ENCODE results near the gene RRN3.
"Not testable (repeated sequence)": the region's sequence is repeated elsewhere in the genome, so short reads cannot be mapped to it uniquely, and the experiment has no call there.

Gene RRN3

DNA sequence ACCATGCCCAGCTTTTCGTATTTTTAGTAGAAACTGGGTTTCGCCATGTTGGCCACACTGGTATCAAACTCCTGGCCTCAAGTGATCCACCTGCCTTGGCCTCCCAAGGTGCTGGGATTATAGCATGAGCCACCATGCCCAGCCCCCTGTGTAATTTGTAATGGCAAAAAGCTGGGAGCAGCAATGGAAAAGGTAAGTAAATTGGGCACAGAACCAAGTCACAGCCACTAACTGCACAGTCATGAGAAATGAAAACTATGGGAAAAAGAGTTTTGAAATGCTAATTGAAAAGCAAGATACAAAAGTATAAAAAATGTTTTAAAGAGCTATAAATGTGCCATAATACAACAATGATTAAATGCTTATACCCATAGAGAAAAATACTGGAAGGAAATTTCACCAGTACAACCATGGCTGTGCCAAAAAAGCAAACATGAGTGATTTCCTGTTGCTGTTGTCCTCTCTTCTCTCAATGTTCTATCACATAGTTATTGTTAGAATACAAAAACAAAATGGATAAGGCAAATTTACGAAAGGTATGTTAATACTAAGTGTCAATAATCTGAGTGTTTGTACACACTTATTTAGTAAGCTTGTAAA lies 44.4 kb downstream of the RRN3 start:
- no peak for DNase-seq

DNA sequence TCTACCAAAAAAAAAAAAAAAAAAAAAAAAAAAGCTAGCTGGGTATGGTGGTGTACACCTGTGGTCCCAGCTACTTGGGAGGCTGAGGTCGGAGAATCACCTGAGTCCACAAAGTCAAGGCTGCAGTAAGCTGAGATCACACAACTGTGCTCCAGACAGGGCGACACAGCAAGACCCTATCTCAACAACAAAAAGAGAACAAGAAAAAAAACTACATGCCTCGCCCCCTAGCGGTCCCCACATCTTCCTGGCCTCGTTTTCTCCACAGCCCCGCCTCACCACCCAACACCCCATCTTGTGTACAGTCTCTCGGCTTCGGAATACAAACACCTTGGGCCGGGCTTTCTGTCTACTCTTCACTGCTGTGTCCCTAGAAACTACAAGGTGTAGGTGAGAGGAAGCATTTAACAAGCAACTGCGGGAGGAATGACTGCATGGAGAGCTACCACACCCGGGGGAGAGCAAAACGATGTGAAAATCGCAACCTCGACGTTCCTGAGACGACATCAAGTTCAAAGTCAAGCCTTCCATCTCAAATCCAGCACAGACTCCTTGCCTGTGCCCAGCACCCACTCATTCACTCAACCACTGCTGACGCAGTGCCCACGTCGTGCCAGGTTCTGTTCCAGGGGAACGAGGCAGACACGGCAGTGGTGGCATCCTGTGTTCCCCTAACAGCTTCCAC lies 47.2 kb downstream of the RRN3 start:
- DNase-seq = no peak

DNA sequence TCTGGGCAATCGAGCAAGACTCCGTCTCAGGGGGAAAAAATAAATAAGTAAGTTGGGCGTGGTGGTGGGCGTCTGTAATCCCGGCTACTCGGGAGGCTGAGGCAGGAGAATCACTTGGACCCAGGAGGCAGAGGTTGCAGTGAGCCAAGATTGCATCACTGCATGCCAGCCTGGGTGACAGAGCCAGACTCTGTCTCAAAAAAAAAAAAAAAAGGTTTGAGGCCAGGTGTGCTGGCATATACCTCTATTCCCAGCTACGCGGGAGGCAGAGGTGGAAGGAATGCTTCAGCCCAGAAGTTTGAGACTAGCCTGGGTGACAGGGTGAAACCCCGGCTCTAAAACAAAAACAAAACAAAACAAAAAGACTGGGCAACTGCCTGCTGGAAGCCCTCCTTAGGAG lies 48.8 kb downstream of the RRN3 start:
- DNase-seq = not testable (repeated sequence)

DNA sequence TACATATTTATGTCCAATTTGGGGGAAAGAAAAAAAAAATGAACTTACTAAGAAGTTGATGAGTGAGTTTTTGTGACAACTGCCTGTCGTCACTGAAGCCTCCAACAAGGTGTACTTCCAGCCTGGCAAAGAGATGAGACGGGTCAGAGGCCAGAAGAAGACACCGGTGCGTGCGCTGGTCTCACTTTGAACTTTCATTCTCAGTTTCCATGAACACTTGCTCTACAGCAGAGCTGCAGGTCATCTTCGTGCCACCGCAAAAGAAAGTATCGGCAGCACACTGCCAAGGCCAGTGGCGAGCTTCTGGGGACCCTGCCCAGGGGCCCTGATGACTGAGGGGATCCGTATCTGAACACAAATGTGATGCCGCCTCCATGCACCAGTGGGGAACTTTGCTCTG lies 49.8 kb downstream of the RRN3 start:
- DNase-seq = no peak

DNA sequence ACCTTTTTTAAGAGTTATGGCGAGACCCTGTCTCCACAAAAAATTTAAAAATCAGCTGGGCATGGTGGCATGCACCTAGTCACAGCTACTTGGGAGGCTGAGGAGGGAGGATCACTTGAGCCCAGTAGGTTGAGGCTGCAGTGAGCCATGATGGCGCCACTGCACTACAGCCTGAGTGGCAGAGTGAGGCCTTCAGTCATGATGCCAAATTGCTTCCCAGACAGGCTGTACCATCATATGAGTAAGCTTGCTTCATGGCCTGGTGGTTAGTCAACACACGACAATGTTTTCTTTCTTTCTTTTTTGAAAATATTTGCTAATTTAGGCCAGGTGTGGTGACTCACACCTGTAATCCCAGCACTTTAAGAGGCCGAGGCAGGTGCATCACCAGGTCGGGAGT lies 50.7 kb downstream of the RRN3 start:
- no peak for DNase-seq

DNA sequence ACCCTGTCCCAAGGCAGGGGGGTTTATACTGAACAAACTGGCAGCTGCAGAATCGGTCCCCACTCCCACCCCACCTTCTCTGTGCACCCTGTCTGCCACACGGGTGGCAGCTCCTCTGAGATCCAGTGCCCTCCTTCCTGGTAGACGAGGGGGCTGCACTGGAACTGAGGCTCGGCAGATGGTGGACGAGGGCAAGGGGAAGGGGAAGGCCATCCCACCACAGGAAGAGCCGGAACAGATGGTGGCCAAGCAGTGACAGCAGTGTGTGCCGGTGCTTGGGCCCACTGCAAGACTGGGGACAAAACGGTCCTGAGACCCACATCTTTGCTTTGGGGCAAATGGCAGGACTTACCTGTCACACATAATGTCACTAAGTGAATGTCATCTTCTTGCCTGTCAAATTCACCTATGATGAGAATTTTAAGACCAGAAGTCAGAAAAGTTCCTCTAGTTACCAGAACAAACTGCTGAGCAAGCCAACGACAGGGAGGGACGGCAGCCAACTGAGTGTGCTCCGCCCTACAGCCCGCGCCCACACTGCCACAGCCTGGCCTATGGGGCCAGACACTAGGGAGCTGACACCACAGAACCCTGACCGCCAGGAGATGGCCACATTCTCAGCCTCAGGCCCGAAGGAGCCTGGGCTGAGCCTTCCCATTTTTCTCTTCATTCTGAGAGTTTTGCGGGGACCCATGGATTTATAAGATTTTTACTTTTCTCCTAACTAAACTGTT lies 52.6 kb downstream of the RRN3 start:
- DNase-seq = peak; percentile 84 to 85

DNA sequence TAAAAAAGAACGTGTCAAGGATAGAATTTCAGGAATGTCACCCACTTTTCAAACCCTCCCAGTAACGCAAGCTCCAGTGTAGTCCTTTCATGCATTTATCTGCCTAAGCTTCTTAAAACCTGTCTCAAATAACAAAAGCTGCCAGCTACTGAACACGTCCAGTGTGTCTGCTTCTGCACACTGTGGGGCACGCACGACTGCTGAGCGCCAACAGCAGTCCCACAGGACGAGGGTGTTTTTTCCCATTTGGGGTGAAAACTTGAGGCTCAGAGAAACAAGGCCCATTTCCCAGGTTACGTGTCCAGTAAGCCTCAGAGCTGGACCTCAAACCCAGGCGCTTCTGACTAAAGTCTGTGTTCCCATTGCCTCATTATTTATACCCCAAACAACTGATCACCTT lies 55.4 kb downstream of the RRN3 start:
- no peak for DNase-seq

DNA sequence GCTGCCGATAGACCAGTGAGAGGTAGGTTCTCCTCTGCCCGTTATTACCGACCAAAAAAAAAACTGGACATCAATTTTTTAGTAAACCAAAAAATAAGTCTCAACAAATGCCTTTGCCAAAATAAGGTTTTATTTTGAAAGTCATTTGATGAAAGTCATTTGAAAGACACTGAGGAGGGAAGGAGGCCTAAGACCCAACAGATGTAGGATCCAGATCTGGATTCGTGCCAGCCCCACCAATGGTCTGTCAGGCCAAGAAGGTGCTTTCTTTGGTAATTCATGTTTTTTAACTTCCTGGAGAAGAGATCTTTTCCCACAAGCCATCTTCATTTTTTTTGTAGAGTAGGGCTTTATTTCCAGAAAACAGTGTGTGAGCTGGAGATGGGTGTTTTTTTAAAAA lies 56.3 kb downstream of the RRN3 start:
- no peak for DNase-seq

DNA sequence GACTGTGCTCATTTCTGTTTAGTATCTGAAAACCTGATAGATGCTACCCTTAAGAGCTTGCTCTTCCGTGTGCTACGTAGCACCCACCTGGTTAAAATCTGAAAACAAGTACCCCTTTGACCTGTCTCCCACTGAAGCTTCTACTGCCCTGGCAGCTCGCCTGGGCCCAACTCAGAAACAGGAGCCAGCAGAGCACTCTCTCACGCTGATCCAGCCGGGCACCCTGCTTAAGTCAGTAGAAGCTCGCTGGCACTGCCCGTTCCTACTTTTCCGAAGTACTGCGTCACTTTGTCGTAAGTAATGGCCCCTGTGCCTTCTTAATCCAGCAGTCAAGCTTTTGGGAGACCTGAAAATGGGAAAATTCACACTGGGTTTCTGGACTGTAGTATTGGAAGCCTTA lies 57.1 kb downstream of the RRN3 start:
- DNase-seq = no peak

DNA sequence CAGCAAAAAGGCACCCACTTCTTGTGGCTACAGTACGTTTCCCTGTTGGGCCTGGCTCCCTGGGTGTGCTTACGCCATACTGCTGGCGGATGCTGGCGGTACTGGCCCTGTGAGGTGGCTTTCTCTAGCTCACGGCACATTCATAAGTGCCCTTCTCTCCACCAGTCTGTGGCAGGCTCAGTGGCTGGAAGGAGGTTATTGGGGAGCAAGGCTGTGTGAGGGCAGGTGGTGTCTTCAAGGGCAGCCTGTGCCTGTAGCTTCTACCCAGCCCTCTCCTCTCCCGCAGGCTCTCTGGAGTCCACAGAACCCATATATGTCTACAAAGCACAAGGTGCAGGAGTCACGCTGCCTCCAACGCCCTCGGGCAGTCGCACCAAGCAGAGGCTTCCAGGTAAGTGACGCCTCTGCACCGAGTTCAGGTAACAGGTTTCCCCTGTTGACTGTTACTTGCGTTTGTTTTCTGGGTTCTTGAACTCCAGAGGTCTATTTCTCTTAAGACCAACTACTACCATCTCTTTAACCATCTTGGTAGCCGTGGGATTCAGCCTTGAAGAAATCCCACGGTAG lies 58.8 kb downstream of the RRN3 start:
- DNase-seq = no peak

DNA sequence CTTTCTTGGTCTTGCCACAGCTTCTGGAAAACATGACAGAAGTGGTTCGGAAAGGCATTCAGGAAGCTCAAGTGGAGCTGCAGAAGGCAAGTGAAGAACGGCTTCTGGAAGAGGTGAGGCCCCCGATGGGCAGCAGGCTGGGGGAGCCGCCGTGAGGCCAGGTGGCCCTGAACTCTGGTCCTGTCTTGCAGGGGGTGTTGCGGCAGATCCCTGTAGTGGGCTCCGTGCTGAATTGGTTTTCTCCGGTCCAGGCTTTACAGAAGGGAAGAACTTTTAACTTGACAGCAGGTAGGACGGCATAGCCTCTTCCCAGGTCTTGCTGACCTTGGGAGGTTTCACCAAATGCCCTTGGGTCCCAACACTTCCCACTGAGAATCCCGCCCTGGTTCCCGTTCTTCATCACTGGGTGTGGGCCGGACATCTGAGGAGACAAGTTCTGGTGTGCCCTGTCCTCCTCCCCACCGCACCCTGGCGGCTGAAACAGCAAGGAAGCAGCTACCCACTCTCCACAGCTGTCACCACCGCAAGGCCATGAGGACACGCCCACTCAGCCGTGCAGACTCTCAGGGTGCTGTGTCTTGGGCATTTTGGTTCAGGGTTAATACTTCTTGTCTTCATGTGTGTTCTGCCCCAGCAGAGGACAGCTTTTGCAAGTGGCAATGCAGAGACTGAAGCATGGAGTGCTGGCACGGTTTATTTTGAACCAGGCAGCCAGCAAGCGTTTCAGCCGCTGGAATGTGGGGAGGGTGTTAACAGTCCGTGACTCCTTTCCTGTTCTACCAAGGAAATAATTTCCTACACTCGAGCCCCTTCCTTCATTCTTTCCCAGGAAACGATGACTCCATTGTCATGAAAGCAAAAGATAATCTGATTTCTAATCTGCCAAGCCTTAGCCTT lies 59.6 kb downstream of the RRN3 start:
- DNase-seq = peak in 1 of 2 donors; percentile 50

DNA sequence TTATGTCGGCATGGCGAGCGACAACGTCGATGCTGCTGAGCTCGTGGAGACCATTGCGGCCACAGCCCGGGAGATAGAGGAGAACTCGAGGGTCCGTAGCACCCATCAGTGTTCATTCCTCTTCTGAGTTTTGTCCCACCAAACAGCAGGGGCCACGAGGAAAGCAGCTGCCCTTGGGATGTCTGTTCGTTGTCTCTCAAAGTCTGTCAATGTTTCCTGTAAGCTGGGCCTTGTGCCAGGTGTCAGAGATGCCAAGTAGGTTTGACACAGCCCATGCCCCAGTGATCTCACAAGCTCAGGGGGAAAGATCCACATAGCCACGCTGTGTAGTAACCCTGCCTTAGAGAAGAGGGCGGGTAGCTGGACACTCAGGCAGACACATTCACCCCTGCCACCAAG lies 60.8 kb downstream of the RRN3 start:
- no peak for DNase-seq

DNA sequence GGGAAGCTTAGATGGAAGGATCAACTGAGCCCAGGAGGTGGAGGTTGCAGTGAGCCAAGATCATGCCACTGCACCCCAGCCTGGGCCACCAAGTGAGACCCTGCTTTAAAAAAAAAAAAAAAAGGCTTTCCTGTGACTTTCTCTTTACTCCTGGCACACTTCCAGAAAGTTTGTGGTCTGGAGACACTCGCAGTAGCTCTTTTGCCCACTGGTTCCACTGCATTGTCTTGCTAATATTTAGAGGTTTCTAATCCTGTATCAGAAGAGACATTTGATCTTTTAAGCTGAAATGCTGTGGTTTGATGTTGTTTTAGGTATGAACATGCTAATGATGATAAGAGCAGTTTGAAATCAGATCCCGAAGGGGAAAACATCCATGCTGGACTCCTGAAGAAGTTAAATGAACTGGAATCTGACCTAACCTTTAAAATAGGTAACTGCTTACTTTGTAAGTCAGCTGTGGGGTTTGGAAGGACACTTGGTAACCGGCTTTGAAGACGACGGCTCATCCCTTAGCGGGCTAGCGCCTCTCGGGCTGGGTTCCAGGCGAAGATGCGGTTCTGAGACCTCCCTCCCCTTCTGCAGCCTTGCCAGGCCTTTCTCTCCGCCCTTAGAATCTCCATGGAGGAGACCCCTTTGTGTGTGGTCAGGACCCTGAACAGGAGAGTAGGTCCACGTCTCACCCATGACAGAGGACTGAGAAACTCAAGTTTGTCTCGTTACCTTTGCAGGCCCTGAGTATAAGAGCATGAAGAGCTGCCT lies 61.3 kb downstream of the RRN3 start:
- no peak for DNase-seq

DNA sequence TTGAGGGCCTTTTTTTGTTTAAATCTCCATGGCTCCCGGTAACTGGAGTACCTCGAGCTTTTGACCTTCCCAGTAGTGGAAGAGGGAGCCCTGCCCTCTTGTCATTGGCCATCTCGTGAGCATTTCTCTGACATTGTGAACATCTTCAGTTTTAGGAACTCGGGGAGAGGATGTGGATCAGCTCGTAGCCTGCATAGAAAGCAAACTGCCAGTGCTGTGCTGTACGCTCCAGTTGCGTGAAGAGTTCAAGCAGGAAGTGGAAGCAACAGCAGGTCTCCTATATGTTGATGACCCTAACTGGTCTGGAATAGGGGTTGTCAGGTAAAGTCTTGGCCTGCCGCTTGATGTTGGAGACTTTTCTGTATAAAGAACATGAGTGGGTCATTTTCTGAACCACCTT lies 62.5 kb downstream of the RRN3 start:
- no peak for DNase-seq

DNA sequence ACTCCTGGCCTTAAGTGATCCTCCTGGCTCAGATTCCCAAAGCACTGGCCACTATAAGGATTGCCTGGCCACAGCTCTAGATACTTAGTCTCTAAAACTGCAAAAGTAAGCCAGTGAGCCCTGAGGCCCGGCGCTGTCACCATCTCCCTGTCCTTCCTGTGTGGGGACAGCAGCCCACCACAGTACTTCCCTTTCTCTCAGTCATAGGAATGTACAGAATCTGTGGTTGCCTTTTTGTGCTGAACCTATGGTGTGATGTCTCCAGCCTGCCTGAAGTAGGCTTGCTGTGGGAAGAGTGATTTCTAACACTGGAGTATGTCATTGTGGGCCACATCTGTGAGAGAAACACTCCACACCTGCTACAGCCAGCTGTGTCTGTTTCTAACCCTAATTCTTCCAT lies 62.9 kb downstream of the RRN3 start:
- peak; percentile 58 to 81 for DNase-seq

DNA sequence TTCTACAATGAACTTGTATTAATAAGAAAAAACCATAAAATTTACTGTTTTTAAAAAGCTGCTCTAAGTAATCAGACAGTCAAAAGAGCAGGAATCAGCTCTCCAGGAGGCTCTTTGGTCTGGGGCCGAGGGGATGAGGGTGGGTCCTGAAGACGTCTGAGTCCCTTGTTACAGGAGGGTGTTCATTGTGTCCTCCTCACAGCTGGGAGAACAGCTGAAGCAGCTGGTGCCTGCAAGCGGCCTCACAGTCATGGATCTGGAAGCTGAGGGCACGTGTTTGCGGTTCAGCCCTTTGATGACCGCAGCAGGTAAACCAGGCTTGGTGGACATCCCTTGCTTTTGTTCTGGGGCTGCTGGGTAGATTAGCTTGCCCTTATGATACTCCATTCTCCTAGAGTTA lies 64.3 kb downstream of the RRN3 start:
- not testable (repeated sequence) for DNase-seq

DNA sequence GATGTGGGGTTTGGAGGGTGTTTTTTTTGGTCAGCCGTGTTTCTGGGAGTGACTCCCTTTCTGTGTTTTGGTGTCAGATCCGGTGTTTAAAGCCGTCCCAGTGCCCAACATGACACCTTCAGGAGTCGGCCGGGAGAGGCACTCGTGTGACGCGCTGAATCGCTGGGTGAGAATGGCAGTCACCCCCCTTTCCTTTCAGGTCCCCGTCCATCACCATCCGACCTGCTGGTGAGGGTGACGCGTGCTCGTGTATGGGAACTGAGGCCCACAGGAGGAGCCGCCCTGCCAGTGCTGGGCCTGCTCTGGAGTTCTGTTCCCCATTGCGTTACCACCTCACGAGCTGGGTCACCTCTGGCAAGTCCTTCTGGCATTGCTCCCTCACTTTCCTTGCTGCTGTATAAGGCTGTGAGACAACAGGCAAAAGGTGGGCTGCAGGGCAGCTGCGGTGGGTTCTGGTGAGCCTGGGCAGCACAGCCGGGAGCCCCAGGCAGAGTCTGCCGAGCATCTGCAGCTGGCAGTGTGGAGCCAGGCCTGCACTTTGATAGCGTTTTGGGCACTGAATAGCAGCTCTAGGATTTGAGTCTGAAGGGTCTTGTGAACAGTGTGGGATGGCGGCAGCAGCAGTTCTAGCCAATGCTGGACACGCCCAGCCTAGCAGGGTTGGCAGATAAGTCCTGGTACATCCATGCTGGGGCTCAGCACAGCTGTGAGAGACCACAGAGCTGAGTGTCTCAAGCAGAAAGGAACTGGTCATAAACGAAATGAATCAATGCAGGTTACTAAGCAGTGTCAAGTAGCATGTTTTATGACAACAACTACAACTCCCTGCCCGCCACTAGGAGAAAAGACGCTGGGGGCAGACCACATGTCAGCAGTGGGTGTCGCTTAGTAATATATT lies 65.0 kb downstream of the RRN3 start:
- DNase-seq = not testable (repeated sequence)

DNA sequence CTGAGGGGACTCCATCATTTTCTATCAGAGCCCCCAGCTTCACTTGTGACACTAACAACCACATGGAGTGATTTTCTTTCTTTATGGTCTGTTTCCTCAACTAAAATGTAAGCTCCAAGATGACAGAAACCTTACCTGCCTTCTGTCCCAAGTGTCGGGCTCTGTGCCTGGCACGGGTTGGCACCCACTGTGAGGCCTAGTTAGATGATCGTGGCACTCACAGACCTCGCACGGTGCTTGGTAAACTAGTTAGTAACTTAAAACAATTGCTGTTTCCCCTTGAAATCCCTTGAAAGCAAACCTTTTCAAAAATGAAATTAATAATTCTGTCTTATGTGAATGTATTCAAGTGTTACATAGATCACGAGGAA lies 65.7 kb downstream of the RRN3 start:
- DNase-seq = not testable (repeated sequence)

DNA sequence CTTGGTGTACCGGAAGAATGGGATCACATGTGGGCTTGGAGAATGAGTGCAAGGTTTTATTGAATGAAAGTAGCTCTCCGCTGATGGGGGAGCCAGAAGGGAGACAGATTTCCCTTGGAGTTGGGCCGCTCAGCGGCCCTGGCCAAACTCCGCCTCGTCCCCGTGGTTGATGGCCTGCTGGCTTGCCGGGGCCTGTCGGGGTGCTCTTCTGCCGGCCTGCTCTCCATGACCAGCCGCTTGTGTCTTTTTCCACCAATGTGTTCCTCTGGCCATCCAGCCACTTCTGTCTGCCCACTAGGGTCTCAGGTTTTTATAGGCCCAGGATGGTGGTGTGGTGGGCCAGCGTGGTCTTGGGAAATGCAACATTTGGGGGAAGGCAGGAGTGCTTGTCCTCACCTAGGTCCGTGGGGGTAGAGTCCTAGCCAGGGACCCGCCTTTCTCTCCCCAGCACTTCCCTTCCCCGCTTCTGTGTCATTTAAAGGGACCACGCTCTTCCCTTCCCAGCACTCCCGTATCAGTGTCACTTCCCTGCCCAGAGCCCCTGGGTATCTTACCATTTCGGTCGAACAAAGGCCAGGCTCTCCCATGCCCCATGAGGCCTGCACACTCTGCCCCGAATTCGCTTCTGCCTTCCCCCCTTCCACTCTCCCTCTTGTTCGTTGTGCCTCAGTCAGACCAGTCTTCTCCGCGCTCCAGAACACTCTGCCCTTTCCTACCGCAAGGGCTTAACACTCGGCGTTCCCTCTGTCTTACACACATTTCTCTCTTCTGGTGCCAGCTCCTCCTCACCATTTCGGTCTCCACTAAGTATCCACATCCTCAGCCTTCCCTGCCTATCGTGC lies 66.3 kb downstream of the RRN3 start:
- DNase-seq = not testable (repeated sequence)

DNA sequence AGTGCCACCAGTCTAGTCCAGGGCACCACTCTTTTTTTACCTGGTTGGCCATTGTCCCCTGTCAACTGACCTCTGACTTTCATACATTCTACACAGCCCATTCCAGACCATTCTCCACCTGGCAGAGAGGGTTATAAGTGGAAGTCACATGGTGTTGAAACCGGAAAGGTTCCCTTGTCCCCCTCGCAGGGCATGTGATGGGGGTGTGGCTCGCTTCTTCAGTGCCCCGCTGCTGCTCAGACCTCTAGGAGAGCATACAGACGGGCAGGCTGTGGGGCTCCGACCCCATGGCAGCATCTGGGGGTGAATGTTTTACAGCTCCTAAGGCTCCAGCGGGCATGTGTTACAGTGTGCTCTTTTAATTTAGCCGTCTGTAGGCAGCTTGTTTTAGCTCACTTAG lies 67.0 kb downstream of the RRN3 start:
- not testable (repeated sequence) for DNase-seq

Measured in inflammatory macrophage treated with lipopolysaccharide for 1 hour (primary cell).